Mesenchymal stem cell (in vitro differentiated cells and primary cell): Measurements from ENCODE around the gene MAGI3.
"Not testable (repeated sequence)": the region's sequence is repeated elsewhere in the genome, so short reads cannot be mapped to it uniquely, and the experiment has no call there.

Source experiments
- DNase-seq: peaks from one replicate; pipeline ENCODE4 v3.0.0-alpha.2; 2013
- H2AFZ ChIP-seq: one replicate; pipeline ENCODE4 v1.6.1; 2013; ENCODE audit warnings: low read depth, mild to moderate bottlenecking, control low read depth, inconsistent platforms, low read length, moderate library complexity
- H2AK5ac ChIP-seq: 2 replicates; pipeline ENCODE4 v1.6.1; 2013; ENCODE audit warnings: low read length, moderate library complexity, mild to moderate bottlenecking, inconsistent platforms; ENCODE audit not compliant: severe bottlenecking
- H2BK120ac ChIP-seq: one replicate; pipeline ENCODE4 v1.6.1; 2013; ENCODE audit warnings: low read depth, mild to moderate bottlenecking, inconsistent platforms, low read length, moderate library complexity
- H2BK12ac ChIP-seq, 2 experiments: one replicate each; pipeline ENCODE4 v1.6.1; 2013; ENCODE audit warnings: inconsistent platforms in 2 of 2, low read length in 2 of 2, mild to moderate bottlenecking in 2 of 2, moderate library complexity in 2 of 2, control low read depth in 1 of 2
- H2BK15ac ChIP-seq: one replicate; pipeline ENCODE4 v1.6.1; 2013; ENCODE audit warnings: mild to moderate bottlenecking, low read depth, inconsistent platforms; ENCODE audit not compliant: poor library complexity, severe bottlenecking
- H2BK5ac ChIP-seq: 2 replicates; pipeline ENCODE4 v1.6.1; 2013; ENCODE audit warnings: low read depth, mild to moderate bottlenecking, low read length, control low read depth, inconsistent platforms; ENCODE audit not compliant: poor library complexity, severe bottlenecking
- H3K14ac ChIP-seq, 2 experiments: one replicate each; pipeline ENCODE4 v1.6.1; 2013; ENCODE audit warnings: inconsistent platforms in 2 of 2, low read length in 2 of 2, control low read depth in 1 of 2, mild to moderate bottlenecking in 1 of 2, moderate library complexity in 1 of 2
- H3K18ac ChIP-seq, 2 experiments: one replicate each; pipeline ENCODE4 v1.6.1; 2013; ENCODE audit warnings: inconsistent platforms in 2 of 2, low read length in 2 of 2, control low read depth in 1 of 2, low read depth in 1 of 2, mild to moderate bottlenecking in 1 of 2
- H3K23ac ChIP-seq, 2 experiments: one replicate each; pipeline ENCODE4 v1.6.1; 2013; ENCODE audit warnings: inconsistent platforms in 2 of 2, low read length in 2 of 2, mild to moderate bottlenecking in 2 of 2, moderate library complexity in 2 of 2, control low read depth in 1 of 2
- H3K27ac ChIP-seq: 2 replicates; pipeline ENCODE4 v1.5.1; 2013; ENCODE audit warnings: mild to moderate bottlenecking, moderate library complexity, low read length, control low read depth, inconsistent platforms; ENCODE audit not compliant: poor library complexity, severe bottlenecking
- H3K27me3 ChIP-seq, 2 experiments: 2 replicates each; pipeline versions ENCODE4 v1.6.1 to v1.7.0; 2013; ENCODE audit warnings: low read length in 2 of 2, mild to moderate bottlenecking in 2 of 2, moderate library complexity in 2 of 2, control low read depth in 1 of 2, inconsistent platforms in 1 of 2; ENCODE audit not compliant: control insufficient read depth in 1 of 2, insufficient read depth in 1 of 2
- H3K36me3 ChIP-seq, 2 experiments: 2 replicates each; pipeline versions ENCODE4 v1.6.1 to v1.7.0; 2013; ENCODE audit warnings: low read length in 2 of 2, control low read depth in 1 of 2, inconsistent platforms in 1 of 2, low read depth in 1 of 2, mild to moderate bottlenecking in 1 of 2; ENCODE audit not compliant: insufficient read depth in 2 of 2, control insufficient read depth in 1 of 2
- H3K4ac ChIP-seq, 2 experiments: one replicate each; pipeline ENCODE4 v1.6.1; 2013; ENCODE audit warnings: inconsistent platforms in 2 of 2, low read length in 2 of 2, mild to moderate bottlenecking in 2 of 2, moderate library complexity in 2 of 2, control low read depth in 1 of 2, low read depth in 1 of 2
- H3K4me1 ChIP-seq: 2 replicates; pipeline ENCODE4 v1.6.1; 2013; ENCODE audit warnings: low read depth, low read length, control low read depth; ENCODE audit not compliant: control insufficient read depth, insufficient read depth
- H3K4me2 ChIP-seq: 2 replicates; pipeline ENCODE4 v1.6.1; 2013; ENCODE audit warnings: low read length, mild to moderate bottlenecking, inconsistent platforms; ENCODE audit not compliant: poor library complexity, severe bottlenecking
- H3K4me3 ChIP-seq, 2 experiments: 2 replicates each; pipeline versions ENCODE4 v1.5.1 to v1.7.0; 2013; ENCODE audit warnings: low read length in 2 of 2, mild to moderate bottlenecking in 2 of 2, control low read depth in 1 of 2, low read depth in 1 of 2; ENCODE audit not compliant: insufficient read depth in 1 of 2
- H3K79me1 ChIP-seq: replicated peaks from 2 replicates; pipeline ENCODE4 v1.6.1; 2013; ENCODE audit warnings: mild to moderate bottlenecking, control low read depth, low read length, inconsistent platforms; ENCODE audit not compliant: poor library complexity, severe bottlenecking
- H3K9ac ChIP-seq: 2 replicates; pipeline ENCODE4 v1.7.0; 2013; ENCODE audit warnings: mild to moderate bottlenecking, low read length, moderate library complexity
- H3K9me3 ChIP-seq: 2 replicates; pipeline ENCODE4 v1.7.0; 2013; ENCODE audit warnings: mild to moderate bottlenecking, low read length; ENCODE audit not compliant: control insufficient read depth
- H4K8ac ChIP-seq: one replicate; pipeline ENCODE4 v1.6.1; 2013; ENCODE audit warnings: inconsistent platforms, mild to moderate bottlenecking, low read length, moderate library complexity
- H4K91ac ChIP-seq: one replicate; pipeline ENCODE4 v1.6.1; 2013; ENCODE audit warnings: mild to moderate bottlenecking, low read length, inconsistent platforms
- WGBS: methylation state at CpG from one replicate; pipeline ENCODE4 v1.1.7; 2013; ENCODE audit warnings: mixed read lengths; 5-methylcytosine and 5-hydroxymethylcytosine counted together

Gene MAGI3

GRCh38 chr1:113717506-113717905 lies 327.2 kb downstream of the MAGI3 start:
- not testable (repeated sequence) for H3K23ac ChIP-seq, H3K9ac ChIP-seq, H3K14ac ChIP-seq, H2BK5ac ChIP-seq, H3K27ac ChIP-seq, H3K4me3 ChIP-seq, H2BK120ac ChIP-seq, H2BK12ac ChIP-seq, H3K18ac ChIP-seq, H2BK15ac ChIP-seq, H3K4me1 ChIP-seq, H2AFZ ChIP-seq, DNase-seq, H3K27me3 ChIP-seq, H3K4ac ChIP-seq, H4K91ac ChIP-seq, H2AK5ac ChIP-seq, H4K8ac ChIP-seq, H3K4me2 ChIP-seq
- Histone ChIP-seq H3K9me3 (peaks cover 17% of the 10 kb centered on the region), H3K36me3 (peaks cover 34 to 60% of the 10 kb centered on the region in 2 experiments), H3K79me1 (peaks cover 31% of the 10 kb centered on the region)
- WGBS: 100% methylated on average over 6 of the region's 6 CpGs

GRCh38 chr1:113718621-113719020 lies 328.3 kb downstream of the MAGI3 start:
- not testable (repeated sequence) for DNase-seq, H3K4me1 ChIP-seq, H3K27ac ChIP-seq

DNA sequence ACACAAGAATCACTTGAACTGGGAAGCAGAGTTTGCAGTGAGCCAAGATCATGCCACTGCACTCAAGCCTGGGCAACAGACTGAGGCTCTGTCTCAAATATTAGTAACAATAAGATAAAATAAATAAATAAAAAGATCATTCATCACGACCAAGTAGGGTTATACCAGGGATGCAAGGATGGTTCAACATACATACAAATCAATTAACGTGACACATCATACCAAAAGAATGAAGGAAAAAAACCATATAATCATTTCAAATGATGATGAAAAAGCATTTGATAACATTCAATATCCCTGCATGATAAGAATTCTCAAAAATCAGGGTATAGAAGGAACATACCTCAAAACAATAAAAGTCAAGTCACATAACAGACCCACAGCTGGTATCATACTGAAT lies 330.7 kb downstream of the MAGI3 start:
- Histone ChIP-seq H2BK5ac (no peak overlapping the region), H3K18ac (no peak overlapping the region), H2AK5ac (no peak overlapping the region), H3K4me1 (no peaks in the 10 kb centered on the region), H3K27me3 (no peaks in the 10 kb centered on the region), H4K91ac (no peak overlapping the region), H4K8ac (no peak overlapping the region), H3K4me2 (no peak overlapping the region), H3K4me3 (no peak overlapping the region), H2AFZ (no peak overlapping the region), H3K14ac (no peak overlapping the region), H3K79me1 (peaks cover 14% of the 10 kb centered on the region), H3K27ac (no peak overlapping the region), H2BK120ac (no peak overlapping the region), H3K23ac (no peak overlapping the region), H3K9me3 (peaks cover 17% of the 10 kb centered on the region), H3K4ac (no peak overlapping the region), H3K9ac (no peak overlapping the region), H2BK12ac (no peak overlapping the region), H3K36me3 (peaks cover 26 to 64% of the 10 kb centered on the region in 2 experiments), H2BK15ac (no peak overlapping the region)
- DNase-seq: no peak
- WGBS: 100% methylated on average over 2 of the region's 2 CpGs

More at GRCh38 chr1:113718621-113719020, 328.3 kb downstream of the MAGI3 start:
- peaks cover 33 to 56% of the 10 kb centered on the region in 2 experiments for H3K36me3 ChIP-seq
- not testable (repeated sequence) for H3K14ac ChIP-seq, H2AK5ac ChIP-seq, H2BK15ac ChIP-seq, H3K23ac ChIP-seq, H3K4me2 ChIP-seq, H3K27me3 ChIP-seq, H3K4ac ChIP-seq, H3K4me3 ChIP-seq, H2AFZ ChIP-seq, H3K18ac ChIP-seq, H2BK12ac ChIP-seq, H2BK5ac ChIP-seq, H3K9ac ChIP-seq, H4K8ac ChIP-seq, H2BK120ac ChIP-seq, H4K91ac ChIP-seq
- H3K9me3 ChIP-seq: peaks cover 17% of the 10 kb centered on the region
- WGBS: 91% methylated on average over 5 of the region's 5 CpGs
- H3K79me1 ChIP-seq: peaks cover 31% of the 10 kb centered on the region

GRCh38 chr1:113732802-113733201 lies 342.5 kb downstream of the MAGI3 start:
- Histone ChIP-seq H4K91ac (no peak overlapping the region), H2AK5ac (no peak overlapping the region), H3K36me3 (peaks cover 10 to 61% of the 10 kb centered on the region in 2 experiments), H3K4ac (no peak overlapping the region), H3K27ac (no peak overlapping the region), H2BK15ac (no peak overlapping the region), H3K23ac (no peak overlapping the region), H2AFZ (no peak overlapping the region), H2BK12ac (no peak overlapping the region), H2BK120ac (no peak overlapping the region), H3K18ac (no peak overlapping the region), H3K27me3 (no peaks in the 10 kb centered on the region), H2BK5ac (no peak overlapping the region), H3K4me2 (no peak overlapping the region), H3K4me1 (no peaks in the 10 kb centered on the region), H4K8ac (no peak overlapping the region), H3K4me3 (no peak overlapping the region), H3K79me1 (peaks cover 19% of the 10 kb centered on the region), H3K14ac (no peak overlapping the region), H3K9me3 (no peaks in the 10 kb centered on the region), H3K9ac (no peak overlapping the region)
- WGBS: 100% methylated on average over 3 of the region's 5 CpGs
- DNase-seq: no peak
